GM21447 (cell line): Measurements from ENCODE around the gene QARS1.

Experiments used
- ATAC-seq: cut with Tn5 transposase; IDR thresholded peaks from one replicate; pipeline ENCODE4 v1.9.1; 2021; ENCODE audit not compliant: unreplicated experiment

QARS1 gene

DNA sequence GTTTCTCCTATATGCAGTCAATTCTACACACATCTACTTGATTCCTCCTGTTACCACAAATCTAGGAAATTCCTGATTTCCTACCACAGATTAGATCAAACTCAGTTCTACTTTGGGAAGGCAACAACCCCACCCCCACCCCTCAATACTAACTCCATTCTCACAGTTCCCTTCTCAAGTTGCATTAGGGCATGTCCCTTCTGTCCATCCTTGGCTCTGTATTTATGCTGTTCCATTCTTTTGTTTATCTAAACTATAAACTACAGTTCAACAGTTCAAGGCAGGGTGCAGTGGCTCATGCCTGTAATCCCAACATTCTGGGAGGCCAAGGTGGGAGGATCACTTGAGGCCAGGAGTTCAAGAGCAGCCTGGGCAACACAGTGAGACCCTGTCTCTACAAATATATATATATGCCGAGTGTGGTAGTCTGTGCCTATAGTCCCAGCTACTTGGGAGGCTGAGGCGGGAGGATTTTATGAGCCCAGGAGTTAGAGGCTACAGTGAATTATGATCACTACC is 50.2 kb downstream of the QARS1 start:
- no peak for ATAC-seq

DNA sequence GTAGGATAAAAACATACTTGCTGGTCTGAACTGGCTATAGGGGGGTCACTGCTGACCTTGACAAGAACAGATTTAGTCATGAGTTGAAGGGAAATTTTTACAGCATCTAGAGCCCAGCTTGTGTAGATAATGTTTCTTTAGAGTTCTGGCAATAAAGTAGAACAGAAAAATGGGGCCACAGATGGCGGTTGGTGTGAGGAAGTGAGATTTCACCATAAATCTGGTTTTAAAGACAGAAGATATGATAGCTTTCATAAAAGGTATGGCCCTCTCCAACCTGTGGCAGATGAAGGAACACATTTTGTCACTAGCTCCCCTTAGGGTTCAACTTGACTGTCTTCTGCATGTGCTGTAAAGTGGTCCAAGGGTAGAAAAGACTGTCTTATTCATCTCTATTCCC is 51.0 kb downstream of the QARS1 start:
- ATAC-seq = no peak
